OCI-LY3 (cell line): ENCODE measurements around the gene TUBGCP3.

Source experiments
- EZH2phosphoT487 ChIP-seq: fragments of 200-600 bp; shearing (Covaris generic); IDR thresholded peaks from 2 replicates; pipeline ENCODE4 v1.6.1; 2018; ENCODE audit warnings: antibody characterized with exemption, mixed run types, low read depth
- TF ChIP-seq, protein P1 (sequence below): fragments of 200-600, 300-600 bp; sonication (generic); IDR thresholded peaks from 2 replicates; pipeline ENCODE4 v1.5.1; 2014; ENCODE audit warnings: antibody characterized with exemption, low read length, low read depth

GRCh38 chr13:112468069-112468468 is 119.9 kb downstream of the TUBGCP3 start:
- TF ChIP-seq, protein P1, sequence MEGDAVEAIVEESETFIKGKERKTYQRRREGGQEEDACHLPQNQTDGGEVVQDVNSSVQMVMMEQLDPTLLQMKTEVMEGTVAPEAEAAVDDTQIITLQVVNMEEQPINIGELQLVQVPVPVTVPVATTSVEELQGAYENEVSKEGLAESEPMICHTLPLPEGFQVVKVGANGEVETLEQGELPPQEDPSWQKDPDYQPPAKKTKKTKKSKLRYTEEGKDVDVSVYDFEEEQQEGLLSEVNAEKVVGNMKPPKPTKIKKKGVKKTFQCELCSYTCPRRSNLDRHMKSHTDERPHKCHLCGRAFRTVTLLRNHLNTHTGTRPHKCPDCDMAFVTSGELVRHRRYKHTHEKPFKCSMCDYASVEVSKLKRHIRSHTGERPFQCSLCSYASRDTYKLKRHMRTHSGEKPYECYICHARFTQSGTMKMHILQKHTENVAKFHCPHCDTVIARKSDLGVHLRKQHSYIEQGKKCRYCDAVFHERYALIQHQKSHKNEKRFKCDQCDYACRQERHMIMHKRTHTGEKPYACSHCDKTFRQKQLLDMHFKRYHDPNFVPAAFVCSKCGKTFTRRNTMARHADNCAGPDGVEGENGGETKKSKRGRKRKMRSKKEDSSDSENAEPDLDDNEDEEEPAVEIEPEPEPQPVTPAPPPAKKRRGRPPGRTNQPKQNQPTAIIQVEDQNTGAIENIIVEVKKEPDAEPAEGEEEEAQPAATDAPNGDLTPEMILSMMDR = no peak
- no peak for TF ChIP-seq EZH2phosphoT487
